GM12872 (cell line): Measurements from ENCODE around the gene ACAD11.

Experiments used
- CTCF ChIP-seq: IDR thresholded peaks from 3 replicates; pipeline ENCODE4 v1.5.1; 2011; ENCODE audit warnings: low read depth, mild to moderate bottlenecking, low read length, moderate library complexity; ENCODE audit not compliant: insufficient read depth

ACAD11 gene

GRCh38 chr3:132679911-132680310, 20.3 kb upstream of the ACAD11 start:
- TF ChIP-seq CTCF = no peak

DNA sequence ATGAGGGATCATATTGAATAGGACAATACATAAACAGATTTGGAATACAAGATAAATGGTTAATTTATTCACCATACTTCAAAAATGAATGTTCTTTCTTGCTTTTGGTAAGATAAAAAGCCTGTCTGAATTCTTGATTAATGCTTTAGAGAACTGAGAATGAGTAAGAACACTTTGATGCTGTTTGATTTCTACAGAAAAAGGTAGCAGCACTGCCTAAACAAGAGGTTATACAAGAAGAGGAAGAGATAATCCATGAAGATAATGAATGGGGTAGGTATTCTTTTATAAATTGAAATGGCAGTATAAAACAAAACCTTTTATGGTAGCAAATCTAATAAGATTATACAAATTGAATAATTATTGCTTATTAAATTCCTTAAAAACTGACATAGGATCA, 15.8 kb upstream of the ACAD11 start:
- no peak for TF ChIP-seq CTCF

DNA sequence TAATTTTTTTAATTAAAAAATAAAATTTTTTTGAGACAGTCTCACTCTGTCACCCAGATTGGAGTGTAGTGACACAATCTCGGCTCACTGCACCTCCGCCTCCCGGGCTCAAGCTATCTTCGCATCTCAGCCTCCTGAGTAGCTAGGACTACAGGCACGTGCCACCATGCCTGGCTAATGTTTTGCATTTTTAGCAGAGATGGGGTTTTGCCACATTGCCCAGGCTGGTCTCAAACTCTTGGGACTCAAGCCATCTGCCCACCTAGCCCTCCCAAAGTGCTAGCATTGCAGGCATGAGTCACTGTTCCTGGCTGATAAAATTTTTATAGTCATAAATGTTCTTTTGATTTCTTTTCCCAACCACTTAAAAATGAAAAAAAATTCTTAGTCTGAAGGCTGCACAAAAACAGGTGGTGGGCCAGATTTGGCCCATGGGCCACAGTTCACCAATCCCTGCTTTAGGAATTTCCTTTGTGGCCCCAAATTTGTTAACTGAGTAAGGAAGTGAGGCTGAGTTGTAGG, 9.7 kb upstream of the ACAD11 start:
- TF ChIP-seq CTCF = no peak

- no peak for TF ChIP-seq CTCF
Measured at GRCh38 chr3:132665230-132665745, 5.7 kb upstream of the ACAD11 start.

- no peak for TF ChIP-seq CTCF
Measured at GRCh38 chr3:132662212-132662611, 2.6 kb upstream of the ACAD11 start.

DNA sequence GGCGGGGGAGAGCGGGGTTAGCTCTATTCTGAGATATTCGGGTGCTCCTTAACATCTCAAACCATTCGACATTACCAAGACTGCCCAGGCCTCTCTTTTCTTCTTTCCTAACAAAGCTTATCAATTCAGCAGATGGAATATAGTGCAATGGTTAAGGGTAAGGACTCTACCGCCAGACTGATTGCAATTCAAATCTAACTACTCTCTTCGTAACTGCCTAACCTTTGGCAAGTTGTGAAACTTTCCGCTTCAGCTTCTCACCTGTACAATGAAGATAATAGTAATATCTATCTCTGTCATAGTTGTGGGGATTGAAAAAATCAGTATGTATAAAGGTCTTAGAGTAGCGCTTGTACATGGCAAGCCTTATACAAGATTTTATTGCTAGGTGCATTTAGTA, 1.5 kb upstream of the ACAD11 start:
- no peak for TF ChIP-seq CTCF

- no peak for TF ChIP-seq CTCF
Measured at GRCh38 chr3:132660811-132661070, 1.1 kb upstream of the ACAD11 start.
